Fibroblast of lung (primary cell): ENCODE measurements around the gene NGF. TPM values are rescaled to one million over a fixed set of nuclear protein-coding genes. Genes with fewer than 3 reads are reported as not detected.

Experiments
- DNase-seq, 2 donors: peaks; one replicate each; pipeline versions ENCODE4 v3.0.0 to v3.0.0-alpha.2; 2010; ENCODE audit warnings: low read depth in 2 of 2
- H2AFZ ChIP-seq: 2 replicates; pipeline ENCODE4 v1.5.1; 2012; ENCODE audit warnings: low read length, control low read depth, inconsistent platforms
- H3K27ac ChIP-seq: 2 replicates; pipeline ENCODE4 v1.5.1; 2011; ENCODE audit warnings: low read length, control low read depth; ENCODE audit not compliant: insufficient read depth
- H3K27me3 ChIP-seq: 2 replicates; pipeline ENCODE4 v1.5.1; 2011; ENCODE audit warnings: mild to moderate bottlenecking, low read length; ENCODE audit not compliant: control insufficient read depth, insufficient read depth
- H3K36me3 ChIP-seq: 2 replicates; pipeline ENCODE4 v1.5.1; 2011; ENCODE audit warnings: low read length; ENCODE audit not compliant: control insufficient read depth, insufficient read depth
- H3K4me1 ChIP-seq: 2 replicates; pipeline ENCODE4 v1.5.1; 2011; ENCODE audit warnings: low read length; ENCODE audit not compliant: control insufficient read depth, insufficient read depth; ENCODE audit errors: extremely low read depth
- H3K4me2 ChIP-seq: 2 replicates; pipeline ENCODE4 v1.5.1; 2011; ENCODE audit warnings: low read length, control low read depth; ENCODE audit not compliant: insufficient read depth; ENCODE audit errors: extremely low read depth
- H3K4me3 ChIP-seq, 4 experiments: fragments of 200-600 bp in 1 of 4; sonication (generic) in 1 of 4; replicated peaks in 1 of 4; 2 replicates each; pipeline ENCODE4 v1.5.1; 2011 to 2016; ENCODE audit warnings: low read length in 4 of 4, low read depth in 3 of 4, mild to moderate bottlenecking in 3 of 4, control low read depth in 2 of 4, inconsistent platforms in 1 of 4, mixed read lengths in 1 of 4; ENCODE audit not compliant: insufficient read depth in 1 of 4; ENCODE audit errors: control extremely low read depth in 1 of 4
- H3K79me2 ChIP-seq: 2 replicates; pipeline ENCODE4 v1.5.1; 2012; ENCODE audit warnings: mild to moderate bottlenecking, low read length, inconsistent platforms; ENCODE audit not compliant: control insufficient read depth, insufficient read depth
- H3K9ac ChIP-seq: 2 replicates; pipeline ENCODE4 v1.5.1; 2011; ENCODE audit warnings: mild to moderate bottlenecking, low read length, control low read depth; ENCODE audit not compliant: insufficient read depth
- H3K9me3 ChIP-seq: 2 replicates; pipeline ENCODE4 v1.5.1; 2012; ENCODE audit warnings: low read depth, low read length; ENCODE audit not compliant: control insufficient read depth, insufficient read depth
- H4K20me1 ChIP-seq: 2 replicates; pipeline ENCODE4 v1.5.1; 2011; ENCODE audit warnings: low read length; ENCODE audit not compliant: control insufficient read depth, insufficient read depth; ENCODE audit errors: extremely low read depth
- EZH2 ChIP-seq: IDR thresholded peaks from 2 replicates; pipeline ENCODE4 v1.5.1; 2012; ENCODE audit warnings: low read length, control low read depth, mild to moderate bottlenecking; ENCODE audit errors: missing control alignments
- polyA plus RNA-seq, 2 donors: library from polyadenylated mRNA; depleted of rRNA in 1 of 2; stranded (reverse) in 1 of 2; unstranded in 1 of 2; fragments of >200 nt; gene quantifications; 2 replicates each; pipeline ENCODE4 v1.2.1, GENCODE V29; 2011 to 2012; ENCODE audit warnings: missing spikeins in 1 of 2
- total RNA-seq: library from RNA; depleted of rRNA; stranded (reverse); fragments of >200 nt; gene quantifications from 2 replicates; pipeline ENCODE4 v1.2.1, GENCODE V29; 2014
- TF ChIP-seq, protein P1 (sequence below), 2 donors: IDR thresholded peaks in 1 of 2; conservative IDR thresholded peaks in 1 of 2; 1 replicate in 1 of 2; 2 replicates in 1 of 2; pipeline ENCODE4 v1.5.1; 2011 to 2012; ENCODE audit warnings: low read length in 2 of 2, control low read depth in 1 of 2, inconsistent platforms in 1 of 2, low read depth in 1 of 2, mild to moderate bottlenecking in 1 of 2

NGF gene
- total and polyA plus RNA-seq, 2 donors (not counting 1 experiment from before 2014, with no cell fraction given) = 4.0 to 17.6 TPM

- no peaks in the 10 kb centered on the region for H3K27me3 ChIP-seq
- TF ChIP-seq EZH2 = no peak
- TF ChIP-seq, protein P1, sequence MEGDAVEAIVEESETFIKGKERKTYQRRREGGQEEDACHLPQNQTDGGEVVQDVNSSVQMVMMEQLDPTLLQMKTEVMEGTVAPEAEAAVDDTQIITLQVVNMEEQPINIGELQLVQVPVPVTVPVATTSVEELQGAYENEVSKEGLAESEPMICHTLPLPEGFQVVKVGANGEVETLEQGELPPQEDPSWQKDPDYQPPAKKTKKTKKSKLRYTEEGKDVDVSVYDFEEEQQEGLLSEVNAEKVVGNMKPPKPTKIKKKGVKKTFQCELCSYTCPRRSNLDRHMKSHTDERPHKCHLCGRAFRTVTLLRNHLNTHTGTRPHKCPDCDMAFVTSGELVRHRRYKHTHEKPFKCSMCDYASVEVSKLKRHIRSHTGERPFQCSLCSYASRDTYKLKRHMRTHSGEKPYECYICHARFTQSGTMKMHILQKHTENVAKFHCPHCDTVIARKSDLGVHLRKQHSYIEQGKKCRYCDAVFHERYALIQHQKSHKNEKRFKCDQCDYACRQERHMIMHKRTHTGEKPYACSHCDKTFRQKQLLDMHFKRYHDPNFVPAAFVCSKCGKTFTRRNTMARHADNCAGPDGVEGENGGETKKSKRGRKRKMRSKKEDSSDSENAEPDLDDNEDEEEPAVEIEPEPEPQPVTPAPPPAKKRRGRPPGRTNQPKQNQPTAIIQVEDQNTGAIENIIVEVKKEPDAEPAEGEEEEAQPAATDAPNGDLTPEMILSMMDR (conservative IDR thresholded peaks at IDR 0.05 in 1 of 2, IDR thresholded peaks at IDR 0.05 in 1 of 2; ENCODE audit: low read depth in 1 of 2, low read length in 2 of 2) = no peak
- no peak overlapping the region for H3K9ac ChIP-seq
- H3K4me1 ChIP-seq = peaks cover 4% of the 10 kb centered on the region
- H3K4me2 ChIP-seq = no peak overlapping the region
- no peaks in the 10 kb centered on the region for H3K79me2 ChIP-seq
- H3K27ac ChIP-seq = no peak overlapping the region
- no peak overlapping the region for H3K4me3 ChIP-seq
- H3K9me3 ChIP-seq = no peaks in the 10 kb centered on the region
- DNase-seq = peak in 1 of 2 donors; percentile 20
- H2AFZ ChIP-seq = no peak overlapping the region
- H4K20me1 ChIP-seq = no peaks in the 10 kb centered on the region
- no peaks in the 10 kb centered on the region for H3K36me3 ChIP-seq
These were observed 85.5 kb downstream of the NGF start for GRCh38 chr1:115252585-115252984.

DNA sequence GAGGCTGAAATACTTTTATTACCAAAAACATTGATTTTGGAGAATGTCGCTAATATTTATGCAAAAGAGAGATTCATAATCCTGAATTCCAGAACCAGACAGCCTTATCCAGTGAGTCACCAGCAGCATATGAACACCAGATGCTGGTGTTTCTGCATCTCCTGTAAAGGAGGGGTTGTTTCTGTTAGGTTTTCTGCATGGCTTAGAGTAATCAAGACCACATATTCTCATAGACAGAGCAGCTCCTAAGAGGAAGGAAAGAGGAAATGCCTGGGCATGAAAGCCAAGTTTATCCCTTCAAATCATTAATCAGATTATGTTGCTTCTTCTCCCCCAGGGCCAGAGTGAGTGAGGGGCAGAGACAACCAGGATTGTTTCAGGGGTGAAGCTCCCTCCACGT lies 86.2 kb downstream of the NGF start:
- TF ChIP-seq EZH2 = no peak
- TF ChIP-seq, protein P1 (conservative IDR thresholded peaks at IDR 0.05 in 1 of 2, IDR thresholded peaks at IDR 0.05 in 1 of 2; ENCODE audit: low read depth in 1 of 2, low read length in 2 of 2) = no peak
- Histone ChIP-seq H3K4me1 (peaks cover 4% of the 10 kb centered on the region), H3K79me2 (no peaks in the 10 kb centered on the region), H4K20me1 (no peaks in the 10 kb centered on the region), H3K27me3 (no peaks in the 10 kb centered on the region), H3K36me3 (no peaks in the 10 kb centered on the region), H3K4me2 (peak overlapping the region; percentile 32), H3K27ac (peak overlapping the region; percentile 64), H3K4me3 (no peak overlapping the region), H3K9ac (no peak overlapping the region), H3K9me3 (no peaks in the 10 kb centered on the region), H2AFZ (no peak overlapping the region)
- DNase-seq = peak; percentile 93 to 96

DNA sequence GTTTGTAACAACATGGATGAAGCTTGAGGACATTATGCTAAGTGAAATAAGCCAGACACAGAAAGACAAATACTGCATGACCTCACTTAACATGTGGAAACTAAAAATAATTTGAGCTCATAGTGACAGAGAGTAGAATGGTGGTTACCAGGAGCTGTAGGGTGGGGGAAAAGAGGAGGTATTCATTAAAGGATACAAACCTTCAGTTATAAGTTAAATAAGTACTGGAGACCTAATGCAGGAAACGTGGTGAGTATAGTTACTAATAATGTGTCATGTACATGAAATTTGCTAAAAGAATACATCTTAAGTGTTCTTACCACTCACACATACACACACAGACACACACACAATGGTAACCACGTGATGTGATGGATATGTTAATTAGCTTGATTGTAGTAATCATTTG lies 86.7 kb downstream of the NGF start:
- peak overlapping the region; percentile 56 for H3K27ac ChIP-seq
- no peak overlapping the region for H2AFZ ChIP-seq
- no peaks in the 10 kb centered on the region for H3K79me2 ChIP-seq
- H3K4me1 ChIP-seq = peaks cover 4% of the 10 kb centered on the region
- peak overlapping the region; percentile 32 for H3K4me2 ChIP-seq
- DNase-seq = peak; percentile 66 to 83
- no peak for TF ChIP-seq EZH2
- TF ChIP-seq, protein P1 (conservative IDR thresholded peaks at IDR 0.05 in 1 of 2, IDR thresholded peaks at IDR 0.05 in 1 of 2; ENCODE audit: low read depth in 1 of 2, low read length in 2 of 2) = no peak
- no peaks in the 10 kb centered on the region for H3K36me3 ChIP-seq
- H3K27me3 ChIP-seq = no peaks in the 10 kb centered on the region
- H3K9me3 ChIP-seq = no peaks in the 10 kb centered on the region
- no peak overlapping the region for H3K9ac ChIP-seq
- H4K20me1 ChIP-seq = no peaks in the 10 kb centered on the region
- H3K4me3 ChIP-seq = no peak overlapping the region
